ENCODE measurements around the gene PEG3.

DNA sequence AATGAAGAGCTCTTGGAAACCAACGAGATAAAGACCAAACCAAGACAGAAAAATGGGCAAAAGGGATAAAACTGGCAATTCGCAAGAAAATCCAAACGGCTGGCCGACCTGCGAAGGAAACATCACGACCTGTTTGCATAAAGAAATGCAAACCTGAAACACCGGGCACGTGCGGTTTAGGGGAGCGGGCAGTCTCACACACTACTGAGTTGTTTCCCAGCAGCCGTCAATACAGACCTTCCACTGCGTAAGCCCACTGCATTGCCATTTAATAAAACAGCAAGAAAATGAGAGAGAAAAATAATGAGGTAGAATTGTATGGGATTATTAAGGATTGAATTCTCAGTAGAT, 642 bp upstream of the PEG3 start:
- no peak for TF ChIP-seq FOXK1 (CRISPR knock-in tag; IDR thresholded peaks at IDR 0.05; ENCODE audit: borderline replicate concordance, low read depth)
- no peak for TF ChIP-seq SUZ12 (IDR thresholded peaks at IDR 0.05; ENCODE audit: low read depth, low read length)
- TF ChIP-seq, protein P1, sequence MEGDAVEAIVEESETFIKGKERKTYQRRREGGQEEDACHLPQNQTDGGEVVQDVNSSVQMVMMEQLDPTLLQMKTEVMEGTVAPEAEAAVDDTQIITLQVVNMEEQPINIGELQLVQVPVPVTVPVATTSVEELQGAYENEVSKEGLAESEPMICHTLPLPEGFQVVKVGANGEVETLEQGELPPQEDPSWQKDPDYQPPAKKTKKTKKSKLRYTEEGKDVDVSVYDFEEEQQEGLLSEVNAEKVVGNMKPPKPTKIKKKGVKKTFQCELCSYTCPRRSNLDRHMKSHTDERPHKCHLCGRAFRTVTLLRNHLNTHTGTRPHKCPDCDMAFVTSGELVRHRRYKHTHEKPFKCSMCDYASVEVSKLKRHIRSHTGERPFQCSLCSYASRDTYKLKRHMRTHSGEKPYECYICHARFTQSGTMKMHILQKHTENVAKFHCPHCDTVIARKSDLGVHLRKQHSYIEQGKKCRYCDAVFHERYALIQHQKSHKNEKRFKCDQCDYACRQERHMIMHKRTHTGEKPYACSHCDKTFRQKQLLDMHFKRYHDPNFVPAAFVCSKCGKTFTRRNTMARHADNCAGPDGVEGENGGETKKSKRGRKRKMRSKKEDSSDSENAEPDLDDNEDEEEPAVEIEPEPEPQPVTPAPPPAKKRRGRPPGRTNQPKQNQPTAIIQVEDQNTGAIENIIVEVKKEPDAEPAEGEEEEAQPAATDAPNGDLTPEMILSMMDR (CRISPR knock-in tag; IDR thresholded peaks at IDR 0.05): no peak
- no peak for TF ChIP-seq ZNF292 (CRISPR knock-in tag; IDR thresholded peaks at IDR 0.05; ENCODE audit: borderline replicate concordance, low read depth)
- TF ChIP-seq ZNF777 (CRISPR knock-in tag; IDR thresholded peaks at IDR 0.05): no peak
- TF ChIP-seq ZNF556 (CRISPR knock-in tag; IDR thresholded peaks at IDR 0.05; ENCODE audit: borderline replicate concordance): no peak

Measured in HepG2 (cell line).